ENCODE data around the gene EMD.

EMD gene

DNA sequence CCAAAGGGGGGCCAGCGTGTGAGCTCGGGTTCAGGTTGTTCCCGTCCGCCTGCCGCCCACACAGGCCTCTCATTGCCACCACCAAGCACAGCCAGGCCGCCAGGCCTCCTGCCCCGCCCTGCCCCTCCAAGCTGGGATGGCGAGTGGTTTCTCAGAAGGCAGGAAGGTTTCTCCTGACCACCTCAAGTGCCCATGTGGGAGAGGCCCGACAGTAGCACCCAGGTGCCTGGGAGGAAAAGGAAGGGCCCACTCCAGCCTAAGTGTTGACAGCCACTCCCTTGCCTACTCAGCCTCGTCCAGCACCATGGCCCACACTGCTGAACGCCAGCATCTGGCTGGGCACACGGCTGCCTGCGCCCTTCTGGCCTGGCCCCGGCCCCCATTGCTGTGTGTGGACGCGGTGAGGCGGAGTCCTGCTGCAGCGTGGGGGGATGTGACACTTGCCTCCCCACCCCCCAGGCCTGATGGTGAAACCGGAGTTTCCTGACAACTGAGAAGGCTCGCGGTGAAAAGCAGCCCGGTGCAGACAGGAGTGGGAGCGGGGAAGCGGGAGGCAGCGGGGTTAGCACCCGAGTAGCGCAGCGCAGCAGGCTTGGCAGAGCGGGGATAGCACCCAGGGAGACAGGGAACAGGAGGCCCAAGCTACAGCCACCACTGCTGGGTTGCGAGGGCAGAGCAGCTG lies 23.9 kb upstream of the EMD start:
- DNase-seq (ENCODE audit: low read depth, low spot score): no peak

DNA sequence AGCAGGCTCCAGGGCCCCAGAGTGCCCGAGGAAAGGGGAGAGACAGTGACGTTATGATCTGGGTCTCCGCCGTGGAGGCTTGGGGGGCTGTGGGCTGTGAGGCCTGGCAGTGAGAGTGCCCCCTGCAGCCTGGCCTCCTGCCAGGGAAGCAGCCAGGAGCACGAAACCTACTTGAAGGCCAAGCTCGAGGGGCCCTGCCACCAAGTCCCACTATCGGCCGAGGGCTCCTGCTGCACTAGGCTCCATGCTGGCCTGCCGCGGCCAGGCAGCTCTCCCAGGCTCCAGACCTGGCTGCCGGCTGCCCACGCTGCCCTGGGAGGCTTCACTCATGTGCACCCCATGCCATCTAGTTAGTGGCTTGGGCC lies 23.3 kb upstream of the EMD start:
- DNase-seq (ENCODE audit: low read depth, low spot score): no peak

- DNase-seq (ENCODE audit: low read depth, low spot score): no peak
These were observed 22.5 kb upstream of the EMD start for GRCh38 chrX:154356596-154356995.

DNA sequence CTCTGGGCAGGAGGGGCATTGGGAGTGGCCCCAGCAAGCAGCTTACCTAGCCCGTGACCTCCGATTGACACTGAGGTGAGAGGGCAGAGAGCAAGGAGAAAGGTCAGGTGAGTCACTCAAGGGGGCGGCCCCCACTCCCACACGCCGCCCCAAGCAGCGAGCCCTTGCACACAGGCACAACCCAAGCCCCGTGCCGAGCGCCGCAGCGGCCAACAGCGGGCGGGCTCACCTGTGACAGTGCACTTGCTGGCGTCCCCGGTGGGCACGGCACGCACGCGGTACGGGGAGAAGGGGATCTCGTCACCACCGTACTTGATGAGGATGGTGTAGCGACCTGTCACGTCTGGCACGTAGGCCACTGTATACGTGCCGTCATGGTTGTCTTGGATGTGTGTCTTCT lies 21.9 kb upstream of the EMD start:
- no peak for DNase-seq (ENCODE audit: low read depth, low spot score)

DNA sequence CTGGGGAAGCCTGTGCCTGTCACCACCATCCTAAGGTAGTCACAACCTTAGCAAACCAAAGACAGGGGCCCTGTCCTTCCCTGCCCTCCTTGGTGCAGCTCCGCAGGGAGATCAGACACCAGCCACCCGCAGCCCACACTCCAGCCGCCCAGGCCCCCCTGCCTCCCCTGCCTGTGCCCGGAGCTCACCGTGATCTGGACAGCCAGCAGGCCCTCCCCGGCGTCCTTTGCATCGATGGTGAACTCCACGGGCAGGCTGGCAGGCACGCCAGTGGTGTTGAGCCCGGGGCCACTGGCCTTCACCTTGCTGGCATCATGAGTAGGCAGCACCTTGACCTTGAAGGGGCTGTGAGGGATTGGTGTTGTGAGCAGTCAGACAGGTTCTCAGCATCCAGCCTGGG lies 21.1 kb upstream of the EMD start:
- no peak for DNase-seq (ENCODE audit: low read depth, low spot score)

GRCh38 chrX:154358829-154359228 lies 20.3 kb upstream of the EMD start:
- no peak for DNase-seq (ENCODE audit: low read depth, low spot score)

DNA sequence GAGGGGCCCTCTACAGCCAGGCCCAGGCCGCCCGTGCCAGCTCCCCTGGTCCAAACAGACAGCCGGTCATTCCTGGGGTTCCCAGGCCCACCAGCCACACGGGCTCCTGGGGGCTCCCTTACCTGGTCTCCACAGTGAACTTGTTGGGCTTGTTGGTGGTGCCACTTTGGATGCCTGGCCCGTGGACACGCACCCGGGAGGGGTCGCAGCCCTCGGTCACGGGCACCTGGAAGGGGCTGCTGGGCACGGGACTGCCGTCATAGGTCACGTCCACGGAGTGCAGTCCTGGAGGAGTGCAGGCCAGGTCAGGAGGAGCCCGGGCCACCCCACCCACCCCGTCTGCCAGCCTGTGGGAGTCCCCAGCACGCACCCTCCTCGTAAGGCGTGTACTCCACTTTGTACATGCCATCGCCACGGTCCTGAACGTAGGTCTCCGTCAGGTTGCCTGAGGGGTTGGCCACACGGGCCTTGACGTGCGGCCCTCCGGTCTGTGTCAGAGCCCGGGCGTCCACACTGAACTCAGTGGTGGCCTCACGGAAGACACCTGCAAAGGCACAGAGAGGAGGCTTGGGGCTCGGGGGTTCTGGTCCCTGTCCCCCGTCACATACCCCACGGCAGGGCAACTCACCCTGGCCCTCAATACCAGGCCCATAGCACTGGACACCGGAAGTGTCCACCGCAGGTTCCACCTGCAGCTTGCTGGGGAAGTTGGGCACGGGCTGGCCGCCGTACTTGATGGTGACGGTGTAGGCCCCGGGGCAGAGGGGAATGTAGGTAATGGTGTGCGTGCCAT lies 19.5 kb upstream of the EMD start:
- no peak for DNase-seq (ENCODE audit: low read depth, low spot score)

DNA sequence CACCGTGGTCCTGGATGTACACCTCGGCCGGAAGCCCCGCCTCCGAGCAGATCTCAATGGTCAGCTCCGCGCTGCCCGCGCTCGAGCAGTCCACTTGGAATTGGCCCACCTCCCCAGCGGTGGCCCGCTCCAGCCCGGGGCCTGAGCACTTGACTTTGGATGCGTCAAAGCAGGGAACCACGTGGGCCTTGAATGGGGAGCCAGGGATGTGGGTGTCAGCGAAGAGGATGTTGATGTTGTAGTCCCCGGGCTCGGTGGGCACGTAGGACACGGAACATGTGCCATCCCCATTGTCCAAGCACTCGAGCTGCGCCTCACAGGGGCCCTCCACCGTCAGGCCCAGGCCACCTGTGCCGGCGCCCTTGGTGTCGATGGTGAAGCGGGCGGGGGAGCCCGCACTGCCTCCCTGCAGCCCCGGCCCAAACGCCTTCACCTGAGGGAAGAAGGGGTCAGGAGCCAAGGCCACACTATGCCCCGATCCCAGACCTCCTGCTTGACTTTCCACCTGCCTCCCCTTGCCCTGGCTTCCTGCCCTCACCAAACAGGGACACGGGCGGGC lies 18.9 kb upstream of the EMD start:
- no peak for DNase-seq (ENCODE audit: low read depth, low spot score)

DNA sequence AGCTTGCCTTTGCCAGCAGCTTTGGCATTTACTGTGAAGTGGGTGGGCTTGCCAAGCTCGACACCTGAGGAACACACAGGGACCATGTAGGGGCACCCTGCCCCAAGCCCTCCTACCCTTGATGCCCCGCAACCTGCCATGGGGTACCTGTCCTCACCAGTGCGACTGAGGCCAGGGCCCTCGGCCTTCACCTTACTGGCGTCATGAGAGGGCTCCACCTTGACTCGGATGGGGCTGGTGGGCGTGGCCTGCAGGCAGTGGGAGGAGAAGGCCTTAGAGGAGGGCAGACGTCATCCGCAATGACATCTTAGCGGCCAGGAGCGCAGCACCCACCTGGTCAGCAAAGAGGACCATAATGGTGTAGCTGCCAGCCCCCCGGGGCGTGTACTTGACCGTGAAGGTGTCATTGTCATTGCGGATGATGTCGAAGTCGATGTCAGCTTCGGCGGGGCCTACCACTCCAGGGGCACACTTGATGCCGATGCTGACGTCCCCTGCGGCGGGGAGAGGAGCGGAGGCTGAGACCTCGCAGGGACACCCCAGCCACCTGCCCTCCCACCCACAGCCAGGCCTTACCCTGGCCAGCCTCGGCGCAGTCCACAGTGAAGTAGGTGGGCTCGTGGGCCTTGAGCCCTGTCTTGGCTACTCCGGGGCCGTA lies 16.9 kb upstream of the EMD start:
- DNase-seq (ENCODE audit: low read depth, low spot score): no peak

- no peak for DNase-seq (ENCODE audit: low read depth, low spot score)
These were observed 15.2 kb upstream of the EMD start for GRCh38 chrX:154363706-154364439.

DNA sequence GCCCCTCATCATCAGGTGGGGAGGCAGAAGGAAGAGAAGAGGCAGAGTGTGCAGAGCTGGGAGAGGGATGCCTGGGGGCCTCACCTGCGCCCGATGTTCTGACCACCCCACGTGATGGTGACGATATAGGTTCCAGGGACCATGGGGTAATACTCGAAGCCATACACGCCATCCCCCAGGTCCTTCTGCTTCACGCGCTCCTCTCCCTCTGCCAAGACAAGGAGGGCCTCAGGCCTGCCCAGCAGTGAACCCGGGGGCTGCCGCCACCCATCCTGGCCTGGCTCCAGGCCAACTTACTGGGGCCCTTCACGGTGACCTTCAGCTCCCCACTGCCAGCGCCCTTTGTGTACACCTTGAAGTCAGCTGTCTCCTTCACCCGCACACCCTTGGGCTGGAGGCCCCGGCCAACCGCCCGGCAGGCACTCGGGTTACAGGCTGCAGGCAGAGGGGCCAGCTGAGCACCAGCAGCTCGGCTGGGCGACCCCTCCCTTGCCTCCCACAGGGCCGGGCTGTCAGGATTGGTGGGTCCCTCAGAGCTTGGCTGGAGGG lies 14.0 kb upstream of the EMD start:
- peak; percentile 42 for DNase-seq (ENCODE audit: low read depth, low spot score)

- DNase-seq (ENCODE audit: low read depth, low spot score): no peak
These were observed 13.0 kb upstream of the EMD start for GRCh38 chrX:154365997-154366665.

GRCh38 chrX:154366666-154367055 lies 12.4 kb upstream of the EMD start:
- no peak for DNase-seq (ENCODE audit: low read depth, low spot score)

DNA sequence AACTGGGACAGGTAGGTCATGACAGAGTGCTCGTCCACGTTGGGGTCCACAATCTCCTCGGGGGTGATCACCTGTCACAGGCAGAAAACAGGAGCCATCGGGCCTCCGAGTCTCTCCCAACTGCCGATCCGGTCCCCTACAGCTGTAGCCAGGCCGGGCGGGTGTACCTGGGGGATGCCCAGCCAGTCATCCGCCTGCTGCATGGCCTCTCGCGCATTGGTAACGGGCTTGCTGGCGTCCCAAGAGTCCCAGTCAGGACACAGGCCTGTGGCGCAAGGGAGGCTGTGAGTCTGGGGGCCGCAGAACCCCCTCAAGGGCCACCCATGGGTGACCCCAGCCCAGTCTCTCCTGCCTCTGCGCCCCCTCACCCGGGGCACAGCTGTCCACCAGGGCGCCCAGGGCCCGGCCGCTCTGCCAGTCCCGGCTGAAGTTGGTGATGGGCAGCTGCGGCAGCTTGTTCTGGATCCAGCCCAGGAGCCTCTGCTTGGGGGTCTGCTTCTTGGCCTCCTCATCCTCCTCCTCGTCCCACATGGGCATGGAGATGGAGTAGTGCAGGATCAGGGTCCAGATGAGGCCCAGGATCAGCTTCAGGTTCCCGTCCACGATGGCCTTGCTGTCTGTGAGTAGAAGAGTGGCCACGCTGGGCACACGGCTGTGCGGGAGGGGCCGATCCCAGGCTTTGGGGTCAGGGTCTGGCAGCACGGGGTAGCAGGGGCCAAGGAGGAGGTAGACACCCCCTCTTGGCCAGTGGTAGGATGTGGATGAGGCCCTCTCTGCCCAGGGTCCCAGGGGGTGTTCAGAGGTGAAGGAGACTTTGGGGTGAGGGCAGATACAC lies 11.4 kb upstream of the EMD start:
- no peak for DNase-seq (ENCODE audit: low read depth, low spot score)

- DNase-seq (ENCODE audit: low read depth, low spot score): peak; percentile 90
These were observed 10.3 kb upstream of the EMD start for GRCh38 chrX:154368630-154369448.

GRCh38 chrX:154369449-154370299 lies 9.4 kb upstream of the EMD start:
- DNase-seq (ENCODE audit: low read depth, low spot score): peak; percentile 97

GRCh38 chrX:154370300-154371016 lies 8.6 kb upstream of the EMD start:
- peak; percentile 41 for DNase-seq (ENCODE audit: low read depth, low spot score)

Measured in ELF-1 (cell line).